ENCODE data around the gene NCK2. TPM values are rescaled to one million over a fixed set of nuclear protein-coding genes. Genes with fewer than 3 reads are reported as not detected.

Gene NCK2
- total RNA-seq, 4 donors from 2014 or later, result 14.7 to 47.5 (median 29.3) TPM

- DNase-seq, result no peak
- no peak for TF ChIP-seq CTCF (IDR thresholded peaks at IDR 0.05)
- TF ChIP-seq POLR2A (IDR thresholded peaks at IDR 0.05), result no peak
- Histone ChIP-seq H3K4me3 (no peak overlapping the region), H3K9me3 (no peaks in the 10 kb centered on the region), H3K27ac (no peak overlapping the region), H3K36me3 (no peaks in the 10 kb centered on the region), H3K4me1 (peaks cover 0 to 7% of the 10 kb centered on the region in 2 donors), H3K27me3 (no peaks in the 10 kb centered on the region)
- intact Hi-C loops (cut with DNase I; ENCODE audit: low total_unique reads), result no loop called here
Measured at GRCh38 chr2:105777031-105777482, 32.3 kb downstream of the NCK2 start.

GRCh38 chr2:105777506-105778055, 32.9 kb downstream of the NCK2 start:
- no peak overlapping the region for H3K4me3 ChIP-seq
- peaks cover 0 to 4% of the 10 kb centered on the region in 2 donors for H3K4me1 ChIP-seq
- TF ChIP-seq POLR2A (IDR thresholded peaks at IDR 0.05) (no peak), CTCF (IDR thresholded peaks at IDR 0.05) (no peak)
- no peak overlapping the region for H3K27ac ChIP-seq
- no peaks in the 10 kb centered on the region for H3K36me3 ChIP-seq
- no peak for DNase-seq
- no peaks in the 10 kb centered on the region for H3K9me3 ChIP-seq
- H3K27me3 ChIP-seq, result no peaks in the 10 kb centered on the region
- intact Hi-C loops (cut with DNase I; ENCODE audit: low total_unique reads), result no loop called here

DNA sequence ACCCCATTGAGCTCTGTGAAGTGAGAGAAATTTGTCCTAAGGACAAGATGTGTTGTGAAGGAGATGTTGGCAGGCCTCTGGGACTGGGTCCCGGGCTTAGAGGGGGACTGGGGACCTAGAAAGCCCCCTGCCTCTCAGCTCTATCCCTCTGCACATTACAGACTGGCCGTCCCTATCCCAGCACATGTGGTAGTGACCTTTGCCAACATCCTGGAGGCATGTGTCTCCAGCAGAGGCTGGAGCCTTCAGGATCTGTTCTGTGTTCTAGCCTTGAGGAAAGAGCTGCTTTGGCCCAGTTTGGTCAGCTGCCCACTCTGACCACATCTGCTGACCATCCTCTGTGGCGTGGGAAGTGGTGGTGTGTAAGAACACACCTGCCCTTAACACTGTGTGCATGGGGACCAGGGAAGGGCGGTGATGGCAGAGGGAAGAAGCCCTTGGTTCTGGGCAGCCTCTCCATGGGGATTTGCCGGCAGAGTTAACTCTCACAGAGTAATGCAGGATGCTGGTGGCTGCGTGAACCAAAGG, 33.4 kb downstream of the NCK2 start:
- Histone ChIP-seq H3K27ac (no peak overlapping the region), H3K4me3 (no peak overlapping the region), H3K36me3 (no peaks in the 10 kb centered on the region), H3K9me3 (no peaks in the 10 kb centered on the region), H3K27me3 (no peaks in the 10 kb centered on the region), H3K4me1 (no peaks in the 10 kb centered on the region)
- no peak for DNase-seq
- intact Hi-C loops (cut with DNase I; ENCODE audit: low total_unique reads), result no loop called here
- TF ChIP-seq CTCF (IDR thresholded peaks at IDR 0.05) (no peak), POLR2A (IDR thresholded peaks at IDR 0.05) (no peak)

GRCh38 chr2:105779394-105779793, 34.7 kb downstream of the NCK2 start:
- Histone ChIP-seq H3K27ac (no peak overlapping the region), H3K36me3 (no peaks in the 10 kb centered on the region), H3K4me3 (no peak overlapping the region), H3K27me3 (no peaks in the 10 kb centered on the region), H3K9me3 (no peaks in the 10 kb centered on the region), H3K4me1 (no peaks in the 10 kb centered on the region)
- no peak for DNase-seq
- TF ChIP-seq POLR2A (IDR thresholded peaks at IDR 0.05) (no peak), CTCF (IDR thresholded peaks at IDR 0.05) (no peak)
- intact Hi-C loops (cut with DNase I; ENCODE audit: low total_unique reads), result no loop called here

DNA sequence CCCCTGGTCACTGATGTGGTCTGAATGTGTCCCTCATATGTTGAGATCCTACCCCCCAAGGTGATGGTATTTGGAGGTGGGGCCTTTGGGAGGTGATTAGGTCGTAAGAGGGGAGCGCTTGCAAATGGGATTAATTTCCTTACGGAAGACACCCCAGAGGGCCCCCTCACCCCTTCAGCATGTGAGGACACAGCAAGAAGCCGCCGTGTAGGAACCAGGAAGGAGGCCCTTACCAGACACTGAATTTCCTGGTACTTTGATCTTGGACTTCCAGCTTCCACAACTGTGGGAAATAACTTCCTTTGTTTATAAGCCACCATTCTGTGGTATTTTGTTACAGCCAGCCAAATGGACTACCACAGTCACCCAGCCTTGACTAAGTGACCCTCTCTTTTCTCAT, 35.9 kb downstream of the NCK2 start:
- no peaks in the 10 kb centered on the region for H3K4me1 ChIP-seq
- no peak overlapping the region for H3K27ac ChIP-seq
- DNase-seq, result no peak
- TF ChIP-seq POLR2A (IDR thresholded peaks at IDR 0.05) (no peak), CTCF (IDR thresholded peaks at IDR 0.05) (no peak)
- no peaks in the 10 kb centered on the region for H3K27me3 ChIP-seq
- intact Hi-C loops (cut with DNase I; ENCODE audit: low total_unique reads), result no loop called here
- H3K4me3 ChIP-seq, result no peak overlapping the region
- no peaks in the 10 kb centered on the region for H3K9me3 ChIP-seq
- no peaks in the 10 kb centered on the region for H3K36me3 ChIP-seq
